ENCODE measurements around the gene TSPEAR. TPM values are rescaled to one million over a fixed set of nuclear protein-coding genes. Genes with fewer than 3 reads are reported as not detected.
A peak's percentile ranks its signal among the peaks of the same experiment; 100 is the strongest.
"Not testable (repeated sequence)": the region's sequence is repeated elsewhere in the genome, so short reads cannot be mapped to it uniquely, and the experiment has no call there.

Gene TSPEAR
- total and polyA plus RNA-seq, 4 experiments from 2014 or later, result 0.07 TPM; not detected in 3

DNA sequence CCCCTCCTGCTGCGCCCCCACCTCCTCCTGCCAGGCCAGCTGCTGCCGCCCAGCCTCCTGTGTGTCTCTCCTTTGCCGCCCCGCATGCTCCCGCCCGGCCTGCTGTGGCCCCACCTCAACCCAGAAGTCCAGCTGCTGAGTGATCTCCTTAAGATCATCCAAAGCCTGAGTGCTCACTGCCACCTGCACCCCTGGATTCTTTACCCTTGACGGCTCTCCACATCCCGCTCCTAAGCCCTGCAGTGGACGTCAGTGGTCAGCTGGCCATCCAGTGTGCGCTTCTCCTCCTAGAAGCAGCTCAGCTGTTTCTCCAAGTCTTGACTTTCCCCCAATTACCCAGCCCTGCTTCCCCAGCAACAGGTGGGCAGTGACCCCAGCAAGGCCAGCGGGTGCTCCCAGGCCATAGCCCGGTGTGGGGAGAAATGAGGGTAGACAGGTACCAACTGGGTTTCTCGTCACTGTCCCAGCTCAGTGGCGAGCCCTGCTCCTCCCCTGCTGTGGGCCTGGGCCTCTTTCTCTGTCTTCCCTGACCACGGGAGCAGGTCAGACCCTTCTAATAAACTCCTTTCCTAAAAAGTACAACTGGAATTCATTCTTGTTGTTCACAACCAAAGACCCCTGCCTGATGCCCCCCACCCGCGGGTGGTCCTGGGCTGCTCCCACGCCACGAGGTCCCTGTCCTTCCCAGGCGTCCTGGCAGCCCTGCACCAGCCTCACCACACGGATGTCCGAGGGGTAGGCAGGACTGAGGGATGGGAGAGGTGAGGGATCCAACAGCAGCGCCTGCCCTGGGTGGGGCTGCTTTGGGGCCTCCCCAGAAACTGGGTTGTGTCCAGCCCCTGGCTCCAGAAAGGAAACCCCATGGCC lies 109.5 kb downstream of the TSPEAR start:
- Mint-ChIP-seq H3K27me3 (peaks cover 16 to 17% of the 10 kb centered on the region in 2 donors), H3K36me3 (no peaks in the 10 kb centered on the region), H3K9me3 (peaks cover 3 to 12% (median 7%) of the 10 kb centered on the region in 8 donors), H3K27ac (peak overlapping the region in 2 of 7 donors; percentile 35 to 52), H3K4me3 (no peak overlapping the region), H3K4me1 (peaks cover 0 to 2% (median 0%) of the 10 kb centered on the region in 4 donors)
- ChIA-PET CTCF (ENCODE audit: partially characterized antibody) (no interaction called here), POLR2A (ENCODE audit: partially characterized antibody) (no interaction called here)
- Histone ChIP-seq H3K27ac (ENCODE audit: low read depth, low read length) (no peak overlapping the region), H3K4me1 (ENCODE audit: insufficient read depth, low read length) (no peaks in the 10 kb centered on the region), H3K4me3 (ENCODE audit: low read length in 2 of 2) (no peak overlapping the region), H3K27me3 (ENCODE audit: insufficient read depth, low read length) (no peaks in the 10 kb centered on the region), H3K9me3 (ENCODE audit: control insufficient read depth in 1 of 2, low read length in 2 of 2) (no peaks in the 10 kb centered on the region), H3K36me3 (ENCODE audit: insufficient read depth, low read length) (no peaks in the 10 kb centered on the region)
- intact Hi-C loops (cut with micrococcal nuclease), result no loop called here
- no peak for DNase-seq

DNA sequence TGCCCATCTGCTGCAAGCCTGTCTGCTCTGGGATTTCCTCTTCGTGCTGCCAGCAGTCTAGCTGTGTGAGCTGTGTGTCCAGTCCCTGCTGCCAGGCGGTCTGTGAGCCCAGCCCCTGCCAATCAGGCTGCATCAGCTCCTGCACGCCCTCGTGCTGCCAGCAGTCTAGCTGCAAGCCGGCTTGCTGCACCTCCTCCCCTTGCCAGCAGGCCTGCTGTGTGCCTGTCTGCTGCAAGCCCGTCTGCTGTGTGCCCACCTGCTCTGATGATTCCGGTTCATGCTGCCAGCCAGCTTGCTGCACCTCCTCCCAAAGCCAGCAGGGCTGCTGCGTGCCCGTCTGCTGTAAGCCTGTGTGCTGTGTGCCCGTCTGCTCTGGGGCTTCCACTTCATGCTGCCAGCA lies 110.3 kb downstream of the TSPEAR start:
- H3K4me3 ChIP-seq (ENCODE audit: low read length in 2 of 2); intact Hi-C loops (cut with micrococcal nuclease); H3K4me3 Mint-ChIP-seq; H3K27ac ChIP-seq (ENCODE audit: low read depth, low read length); H3K9me3 ChIP-seq (ENCODE audit: control insufficient read depth in 1 of 2, low read length in 2 of 2); DNase-seq; H3K4me1 Mint-ChIP-seq; H3K36me3 ChIP-seq (ENCODE audit: insufficient read depth, low read length); H3K27me3 ChIP-seq (ENCODE audit: insufficient read depth, low read length); POLR2A ChIA-PET (ENCODE audit: partially characterized antibody); H3K36me3 Mint-ChIP-seq; H3K4me1 ChIP-seq (ENCODE audit: insufficient read depth, low read length); CTCF ChIA-PET (ENCODE audit: partially characterized antibody): not testable (repeated sequence)
- Mint-ChIP-seq H3K27ac (peak overlapping the region in 1 of 7 donors; percentile 52), H3K9me3 (peaks cover 1 to 12% (median 6%) of the 10 kb centered on the region in 8 donors), H3K27me3 (peaks cover 13 to 17% of the 10 kb centered on the region in 2 donors)

DNA sequence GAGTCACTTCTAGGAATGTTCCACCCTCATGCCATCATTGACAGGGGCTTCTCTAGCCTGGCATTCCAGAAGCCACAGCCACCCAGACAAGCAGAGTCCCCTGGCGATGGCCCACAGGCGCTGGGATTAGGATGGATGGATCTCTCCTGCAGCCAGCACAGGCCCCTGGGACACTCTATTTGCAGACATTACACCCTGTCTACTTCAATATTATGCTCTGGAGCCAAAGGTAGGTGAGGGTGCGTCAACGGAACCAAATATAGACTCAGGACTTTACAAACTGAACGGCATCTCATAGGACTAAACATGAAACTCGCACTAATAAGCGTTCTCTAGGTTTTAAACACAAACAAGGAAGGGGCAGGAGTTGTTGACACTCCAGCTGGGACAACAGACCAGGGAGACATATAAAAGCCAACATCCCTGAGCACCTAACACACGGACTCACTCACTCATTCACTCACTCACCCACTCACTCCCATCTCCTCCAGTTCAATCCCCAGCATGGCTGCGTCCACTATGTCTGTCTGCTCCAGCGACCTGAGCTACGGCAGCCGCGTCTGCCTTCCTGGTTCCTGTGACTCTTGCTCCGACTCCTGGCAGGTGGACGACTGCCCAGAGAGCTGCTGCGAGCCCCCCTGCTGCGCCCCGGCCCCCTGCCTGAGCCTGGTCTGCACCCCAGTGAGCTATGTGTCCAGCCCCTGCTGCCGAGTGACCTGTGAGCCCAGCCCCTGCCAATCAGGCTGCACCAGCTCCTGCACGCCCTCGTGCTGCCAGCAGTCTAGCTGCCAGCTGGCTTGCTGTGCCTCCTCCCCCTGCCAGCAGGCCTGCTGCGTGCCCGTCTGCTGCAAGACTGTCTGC lies 111.0 kb downstream of the TSPEAR start, which contains the start of gene KRTAP10-7:
KRTAP10-7 (plus strand) TSS at position 480 of the 861 bp plus-strand sequence; CDS start at position 505, 25 bp downstream.
- H3K4me3 Mint-ChIP-seq, result not testable (repeated sequence)

DNA sequence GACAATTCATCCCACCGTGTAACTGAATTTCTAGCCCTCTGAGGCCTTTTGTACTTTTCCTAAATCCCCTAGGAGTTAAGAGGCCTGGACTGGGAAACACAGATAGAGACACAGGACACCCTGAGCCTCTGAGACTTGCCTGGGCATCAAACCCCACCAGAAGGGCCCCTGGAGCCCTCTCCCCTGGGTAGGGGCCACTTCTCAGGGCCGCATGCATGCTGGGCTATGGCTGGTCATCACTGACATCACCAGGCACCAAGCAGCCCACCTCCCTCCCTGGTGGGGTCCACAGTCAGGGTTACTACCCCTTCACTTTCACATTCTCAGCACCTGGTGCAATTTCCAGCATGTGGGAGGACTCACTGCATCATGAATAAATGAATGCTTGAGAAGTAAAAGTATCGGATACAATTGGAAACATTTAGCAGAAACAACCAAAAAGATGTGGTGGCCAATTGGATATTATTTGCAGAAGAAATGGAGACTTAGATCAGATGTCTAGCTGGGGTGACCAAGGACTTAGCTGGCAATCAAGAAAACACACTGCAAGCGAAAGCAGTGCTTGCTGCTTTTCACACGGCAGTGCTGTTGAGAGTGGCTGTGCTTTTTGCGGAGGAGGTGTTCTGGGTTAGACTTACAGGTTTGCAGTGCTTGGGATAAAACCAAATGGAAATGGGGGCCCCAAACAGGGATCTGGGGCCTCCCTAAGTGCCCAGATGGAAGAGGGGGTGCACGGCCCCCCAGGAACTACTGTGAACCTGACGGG lies 111.9 kb downstream of the TSPEAR start:
- H3K9me3 ChIP-seq (ENCODE audit: control insufficient read depth in 1 of 2, low read length in 2 of 2), result no peaks in the 10 kb centered on the region
- no peak overlapping the region for H3K27ac Mint-ChIP-seq
- no peaks in the 10 kb centered on the region for H3K36me3 Mint-ChIP-seq
- no peak overlapping the region for H3K4me3 ChIP-seq (ENCODE audit: low read length in 2 of 2)
- ChIA-PET CTCF (ENCODE audit: partially characterized antibody) (no interaction called here), POLR2A (ENCODE audit: partially characterized antibody) (no interaction called here)
- peaks cover 0 to 5% (median 1%) of the 10 kb centered on the region in 4 donors for H3K4me1 Mint-ChIP-seq
- H3K4me1 ChIP-seq (ENCODE audit: insufficient read depth, low read length), result no peaks in the 10 kb centered on the region
- no peaks in the 10 kb centered on the region for H3K27me3 ChIP-seq (ENCODE audit: insufficient read depth, low read length)
- H3K36me3 ChIP-seq (ENCODE audit: insufficient read depth, low read length), result no peaks in the 10 kb centered on the region
- H3K27ac ChIP-seq (ENCODE audit: low read depth, low read length), result no peak overlapping the region
- H3K27me3 Mint-ChIP-seq, result peaks cover 10% of the 10 kb centered on the region in 2 donors
- no peak overlapping the region for H3K4me3 Mint-ChIP-seq
- intact Hi-C loops (cut with micrococcal nuclease), result no loop called here
- DNase-seq, result no peak
- H3K9me3 Mint-ChIP-seq, result peaks cover 0 to 12% (median 5%) of the 10 kb centered on the region in 8 donors

More for the DNA sequence above, 111.0 kb downstream of the TSPEAR start, which contains the start of gene KRTAP10-7:
- H3K27ac ChIP-seq (ENCODE audit: low read depth, low read length); H3K9me3 ChIP-seq (ENCODE audit: control insufficient read depth in 1 of 2, low read length in 2 of 2); H3K36me3 Mint-ChIP-seq; H3K27me3 ChIP-seq (ENCODE audit: insufficient read depth, low read length); POLR2A ChIA-PET (ENCODE audit: partially characterized antibody); H3K4me1 Mint-ChIP-seq; H3K36me3 ChIP-seq (ENCODE audit: insufficient read depth, low read length); CTCF ChIA-PET (ENCODE audit: partially characterized antibody); DNase-seq; H3K4me3 ChIP-seq (ENCODE audit: low read length in 2 of 2); H3K4me1 ChIP-seq (ENCODE audit: insufficient read depth, low read length); intact Hi-C loops (cut with micrococcal nuclease): not testable (repeated sequence)
- H3K27me3 Mint-ChIP-seq, result peaks cover 13% of the 10 kb centered on the region in 2 donors
- peaks cover 0 to 12% (median 5%) of the 10 kb centered on the region in 8 donors for H3K9me3 Mint-ChIP-seq
- H3K27ac Mint-ChIP-seq, result peak within 1 kb of the TSS in 5 of 7 donors; percentile 29 to 83 (median 50)

DNA sequence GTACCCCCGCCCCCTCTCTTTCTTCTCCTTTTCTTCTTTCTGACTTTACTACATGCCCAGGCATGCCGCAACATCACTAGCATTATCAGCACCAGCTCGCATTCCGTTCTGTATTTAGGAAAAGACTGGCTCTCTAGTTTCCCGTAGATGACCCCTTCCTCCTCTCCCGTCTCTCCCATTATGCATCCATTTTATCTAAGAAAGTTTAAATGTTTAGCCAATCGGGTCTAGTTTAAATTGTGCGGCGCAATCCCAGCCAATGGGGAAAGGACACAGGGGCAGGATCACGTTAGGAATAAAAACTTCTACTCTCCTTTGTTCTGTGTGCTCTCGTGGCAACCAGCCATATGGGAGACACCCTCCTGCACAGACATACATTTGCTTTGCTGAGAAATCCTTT lies 113.3 kb downstream of the TSPEAR start:
- H3K4me3 Mint-ChIP-seq, result no peak overlapping the region
- Histone ChIP-seq H3K27me3 (ENCODE audit: insufficient read depth, low read length) (no peaks in the 10 kb centered on the region), H3K9me3 (ENCODE audit: control insufficient read depth in 1 of 2, low read length in 2 of 2) (no peaks in the 10 kb centered on the region), H3K4me3 (ENCODE audit: low read length in 2 of 2) (no peak overlapping the region), H3K27ac (ENCODE audit: low read depth, low read length) (no peak overlapping the region), H3K4me1 (ENCODE audit: insufficient read depth, low read length) (no peaks in the 10 kb centered on the region), H3K36me3 (ENCODE audit: insufficient read depth, low read length) (no peaks in the 10 kb centered on the region)
- H3K27me3 Mint-ChIP-seq, result peaks cover 7 to 11% of the 10 kb centered on the region in 2 donors
- DNase-seq, result no peak
- intact Hi-C loops (cut with micrococcal nuclease), result no loop called here
- H3K9me3 Mint-ChIP-seq, result peaks cover 0 to 12% (median 5%) of the 10 kb centered on the region in 8 donors
- no peaks in the 10 kb centered on the region for H3K36me3 Mint-ChIP-seq
- peaks cover 0 to 5% (median 3%) of the 10 kb centered on the region in 4 donors for H3K4me1 Mint-ChIP-seq
- CTCF ChIA-PET (ENCODE audit: partially characterized antibody), result no interaction called here
- POLR2A ChIA-PET (ENCODE audit: partially characterized antibody), result no interaction called here
- no peak overlapping the region for H3K27ac Mint-ChIP-seq

DNA sequence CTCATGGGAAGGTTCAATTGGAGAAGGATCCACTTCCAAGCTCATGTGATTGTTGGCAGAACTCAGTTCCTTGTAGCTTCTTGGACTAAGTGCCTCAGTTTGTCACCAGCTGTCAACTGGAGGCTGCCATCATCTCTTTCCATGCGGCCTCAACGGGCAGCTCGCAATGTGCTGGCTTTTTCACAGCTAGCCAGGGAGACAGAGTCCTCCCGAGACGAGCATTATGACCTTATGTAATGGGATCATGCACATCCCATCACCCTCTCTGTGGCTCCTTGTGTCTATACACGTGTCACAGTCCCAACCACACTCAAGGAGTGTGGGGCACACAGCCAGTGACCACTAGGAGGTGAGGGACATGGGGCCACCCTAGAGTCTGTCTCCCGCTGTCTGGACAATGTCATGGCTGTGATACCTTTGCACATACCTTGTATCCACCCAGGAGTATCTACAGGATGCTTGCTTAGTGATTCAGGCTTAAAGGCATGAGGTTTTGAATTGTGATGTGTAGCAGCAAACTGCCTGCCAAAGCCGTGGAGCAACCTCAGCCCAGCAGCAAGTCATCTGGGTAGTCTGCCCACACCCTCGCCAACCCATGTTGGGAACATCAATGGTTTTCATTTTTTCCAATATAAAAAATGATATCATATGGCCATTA lies 115.2 kb downstream of the TSPEAR start:
- CTCF ChIA-PET (ENCODE audit: partially characterized antibody), result interaction anchor here (2.5 kb wide), 1 partner anchor 86 kb away, joined by 10 read pairs; no protein-coding TSS in a partner anchor
- no peak overlapping the region for H3K4me3 Mint-ChIP-seq
- intact Hi-C loops (cut with micrococcal nuclease), result no loop called here
- no peak for DNase-seq
- no peaks in the 10 kb centered on the region for H3K9me3 ChIP-seq (ENCODE audit: control insufficient read depth in 1 of 2, low read length in 2 of 2)
- peaks cover 0 to 8% (median 3%) of the 10 kb centered on the region in 4 donors for H3K4me1 Mint-ChIP-seq
- no peaks in the 10 kb centered on the region for H3K27me3 ChIP-seq (ENCODE audit: insufficient read depth, low read length)
- H3K4me3 ChIP-seq (ENCODE audit: low read length in 2 of 2), result no peak overlapping the region
- no peak overlapping the region for H3K27ac Mint-ChIP-seq
- no peaks in the 10 kb centered on the region for H3K36me3 Mint-ChIP-seq
- H3K4me1 ChIP-seq (ENCODE audit: insufficient read depth, low read length), result no peaks in the 10 kb centered on the region
- POLR2A ChIA-PET (ENCODE audit: partially characterized antibody), result no interaction called here
- H3K27me3 Mint-ChIP-seq, result peaks cover 2 to 12% of the 10 kb centered on the region in 2 donors
- no peaks in the 10 kb centered on the region for H3K36me3 ChIP-seq (ENCODE audit: insufficient read depth, low read length)
- H3K9me3 Mint-ChIP-seq, result peaks cover 0 to 12% (median 5%) of the 10 kb centered on the region in 8 donors
- H3K27ac ChIP-seq (ENCODE audit: low read depth, low read length), result no peak overlapping the region

Data from CD4-positive, alpha-beta memory T cell (primary cell).